NCI-H1417 treated with DMSO at 0.1 percent for 48 hours (cell line): ENCODE results near the gene TTC23.
"Not testable (repeated sequence)": the region's sequence is repeated elsewhere in the genome, so short reads cannot be mapped to it uniquely, and the experiment has no call there.

Source experiments
- DNase-seq: peaks from one replicate; lab custom pipeline; 2025; lab: John Stamatoyannopoulos, UW

The TTC23 gene

GRCh38 chr15:99250001-99250400 lies 620 bp upstream of the TTC23 start:
- no peak for DNase-seq

- DNase-seq = no peak
These were observed 1.2 kb downstream of the TTC23 start for GRCh38 chr15:99248000-99248715.

- DNase-seq = no peak
These were observed 2.3 kb downstream of the TTC23 start for GRCh38 chr15:99247062-99247461.

- no peak for DNase-seq
These were observed 5.1 kb downstream of the TTC23 start for GRCh38 chr15:99244306-99244705.

DNA sequence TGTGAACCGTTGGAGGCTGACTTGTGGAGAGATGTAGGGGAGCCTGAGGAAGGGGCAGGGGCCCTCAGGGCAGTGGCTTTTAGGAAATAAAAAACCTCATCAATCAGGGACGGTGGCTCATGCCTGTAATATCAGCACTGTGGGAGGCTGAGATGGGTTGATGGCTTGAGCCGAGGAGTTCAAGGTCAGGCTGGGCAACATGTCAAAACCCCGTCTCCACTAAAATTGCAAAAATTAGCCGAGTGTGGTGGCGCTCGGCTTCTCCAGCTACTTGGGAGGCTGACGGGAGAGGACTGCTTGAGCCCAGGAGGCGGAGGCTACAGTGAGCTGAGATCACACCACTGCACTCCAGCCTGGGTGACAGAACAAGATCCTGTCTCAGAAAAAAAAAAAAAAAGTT lies 7.6 kb downstream of the TTC23 start:
- no peak for DNase-seq

DNA sequence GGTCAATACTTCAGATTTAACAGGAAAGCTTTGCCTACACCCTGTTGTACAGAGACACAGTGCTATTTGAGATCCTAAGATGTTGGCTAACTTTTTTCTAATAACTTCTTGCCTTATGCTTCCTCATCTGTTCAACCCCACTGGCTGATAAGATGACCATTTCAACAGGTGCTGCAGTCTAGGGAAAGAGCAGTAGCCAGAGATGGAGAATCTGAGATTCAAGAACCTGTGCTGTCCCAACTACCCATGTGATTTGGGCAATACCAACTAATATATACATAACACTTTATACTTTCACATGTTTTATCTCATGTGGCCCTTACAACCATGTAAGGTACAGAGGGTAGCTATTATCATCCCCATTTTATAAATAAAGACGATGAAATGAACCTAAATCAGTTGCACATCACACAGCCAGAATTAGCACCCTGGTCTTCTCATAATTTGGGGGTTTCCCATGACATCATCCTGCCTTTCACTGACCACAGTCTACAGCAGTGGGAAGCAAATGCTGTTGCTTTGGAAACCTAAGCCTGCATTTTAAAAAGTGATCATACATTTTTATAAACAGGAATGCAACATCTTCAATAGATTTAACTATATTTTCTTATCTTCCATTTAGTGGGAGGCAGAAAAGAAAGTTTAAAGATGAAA lies 9.7 kb downstream of the TTC23 start:
- no peak for DNase-seq

- DNase-seq = no peak
These were observed 10.5 kb downstream of the TTC23 start for GRCh38 chr15:99238849-99239248.

GRCh38 chr15:99234160-99234559 lies 15.2 kb downstream of the TTC23 start:
- not testable (repeated sequence) for DNase-seq

DNA sequence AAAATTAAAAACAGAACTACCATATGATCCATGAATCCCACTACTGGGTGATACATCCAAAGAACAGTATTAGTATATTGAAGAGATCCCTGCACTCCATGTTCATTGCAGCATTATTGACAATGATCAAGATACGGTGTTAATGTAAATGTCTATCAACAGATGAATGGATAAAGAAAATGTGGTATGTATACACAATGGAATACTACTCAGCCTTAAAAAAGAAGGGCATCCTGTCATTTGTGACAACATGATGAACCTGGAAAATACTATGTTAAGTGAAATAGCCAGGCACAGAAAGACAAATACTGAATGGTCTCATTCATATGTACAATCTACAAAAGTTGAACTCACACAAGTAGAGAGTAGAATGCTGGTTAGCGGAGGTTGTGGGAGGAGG lies 16.6 kb downstream of the TTC23 start:
- no peak for DNase-seq

DNA sequence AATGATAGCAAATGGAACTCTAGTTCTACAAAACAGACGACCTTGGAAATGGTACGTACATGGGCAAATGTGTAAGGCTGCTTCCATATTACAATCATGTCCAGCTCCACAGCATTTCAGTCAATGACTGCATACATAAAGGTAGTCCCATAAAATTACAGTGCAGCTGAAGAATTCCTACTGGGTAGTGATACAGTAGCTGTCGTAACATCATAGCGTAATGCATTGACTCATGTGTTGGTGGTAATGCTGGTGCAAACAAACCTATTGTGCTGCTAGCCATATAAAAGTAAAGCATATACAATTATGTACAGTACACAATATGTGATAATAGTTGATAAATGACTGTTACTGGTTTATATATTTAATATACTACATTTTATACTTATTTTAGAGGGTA lies 18.5 kb downstream of the TTC23 start:
- no peak for DNase-seq

DNA sequence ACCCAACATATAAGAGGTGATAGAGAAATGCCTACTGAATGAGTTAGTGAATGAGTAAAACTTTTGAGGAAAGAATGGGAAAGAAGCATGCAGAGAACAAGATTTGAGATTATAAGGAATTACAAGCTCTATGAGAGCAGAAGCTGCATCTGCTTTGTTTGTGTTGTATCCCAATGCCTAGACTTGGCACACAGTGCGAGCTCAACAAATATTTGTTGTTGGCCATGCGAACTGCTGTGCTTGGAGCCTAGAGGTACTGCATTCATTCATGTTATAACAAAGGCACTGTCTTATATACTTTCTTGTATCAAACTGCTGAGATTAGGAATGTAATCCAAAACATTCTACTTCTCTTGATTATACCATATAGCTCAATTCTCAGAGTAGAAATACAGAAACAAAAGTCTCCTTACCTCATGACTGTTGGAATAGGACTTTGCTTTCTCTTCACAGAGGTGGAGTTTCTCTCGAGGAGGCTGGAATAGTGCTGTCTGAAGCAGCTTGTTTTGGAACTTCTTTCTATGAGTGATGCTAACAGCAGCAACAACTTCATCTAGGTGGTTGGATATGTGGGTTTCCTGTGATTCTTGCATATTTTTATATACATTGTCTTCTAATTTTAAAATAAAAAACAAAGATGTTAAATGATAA lies 21.1 kb downstream of the TTC23 start:
- DNase-seq = no peak

DNA sequence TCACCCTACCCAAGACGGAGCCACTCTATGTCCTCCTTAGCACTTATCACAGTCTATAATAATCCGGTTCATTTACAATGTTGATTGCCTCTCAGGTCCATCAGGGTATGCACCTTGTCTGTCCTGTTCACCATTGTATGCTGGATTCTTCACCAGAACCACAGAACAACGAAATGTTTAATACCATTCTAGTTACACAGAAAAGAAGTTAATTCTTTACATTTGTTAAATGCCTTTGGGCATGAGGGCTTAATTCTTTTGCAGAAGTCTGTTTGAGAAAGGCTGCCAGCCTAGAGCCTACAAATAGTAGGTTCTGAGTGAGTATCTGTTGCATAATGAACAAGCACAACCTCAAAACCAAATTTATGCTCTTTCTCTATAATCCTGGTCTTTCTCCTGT lies 22.6 kb downstream of the TTC23 start:
- DNase-seq = no peak

DNA sequence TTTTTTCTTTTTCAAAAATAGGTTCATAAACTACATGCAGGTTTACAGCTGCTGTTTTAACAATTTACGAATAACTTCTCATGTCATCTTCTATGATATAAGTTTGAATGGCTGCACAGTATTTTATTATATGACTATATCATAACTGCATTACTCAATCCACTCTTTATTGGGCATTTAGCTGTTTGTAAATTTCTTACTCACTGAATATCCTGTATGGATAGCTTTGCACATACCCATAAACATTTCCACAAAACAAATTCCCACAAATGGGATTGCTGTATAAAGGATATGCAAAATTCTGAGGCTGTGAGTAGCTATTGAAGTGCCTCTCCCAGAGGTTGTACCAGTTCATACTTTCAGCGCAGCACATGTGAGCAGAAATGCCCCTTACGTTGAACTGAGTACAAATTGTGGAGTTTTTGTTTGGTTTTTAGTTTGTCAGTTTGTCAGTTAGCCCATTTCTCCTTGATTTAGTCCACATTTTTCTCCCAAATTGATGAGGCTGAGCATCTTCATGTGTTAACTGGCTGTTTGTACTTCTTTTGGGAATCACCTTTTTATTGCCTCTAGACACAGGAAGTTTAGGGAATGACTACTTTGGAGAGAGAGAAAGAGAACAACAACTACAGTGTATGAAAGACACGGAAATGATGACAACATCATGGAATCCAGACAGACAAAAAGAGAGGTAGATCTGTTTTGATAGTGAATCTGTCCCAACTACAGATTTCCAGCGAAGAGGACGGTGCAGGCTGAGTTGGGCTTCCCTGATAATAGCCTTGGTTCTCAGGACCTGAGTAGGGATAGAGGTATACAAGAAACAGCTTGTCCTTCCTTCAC lies 24.8 kb downstream of the TTC23 start:
- DNase-seq = no peak

GRCh38 chr15:99213187-99213811 lies 36.1 kb downstream of the TTC23 start:
- no peak for DNase-seq

DNA sequence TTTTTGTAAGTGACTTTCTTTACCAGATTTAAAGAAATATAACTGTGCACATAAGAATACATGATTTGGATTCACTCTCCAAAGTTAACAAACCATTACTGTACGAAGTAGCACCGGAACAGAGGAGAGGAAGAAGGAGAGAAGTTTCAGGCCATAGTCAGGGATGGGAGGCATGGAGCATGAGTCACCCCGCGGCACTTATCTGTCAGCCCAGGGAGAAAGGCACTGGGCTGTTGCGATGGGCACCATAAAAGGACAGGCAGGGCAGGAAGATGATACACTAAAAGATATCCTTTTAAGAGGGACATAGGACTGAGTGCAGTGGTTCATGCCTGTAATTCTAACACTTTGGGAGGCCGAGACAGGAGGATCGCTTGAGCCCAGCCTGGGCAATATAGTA lies 37.0 kb downstream of the TTC23 start:
- DNase-seq = no peak

- no peak for DNase-seq
These were observed 37.5 kb downstream of the TTC23 start for GRCh38 chr15:99211926-99212325.

DNA sequence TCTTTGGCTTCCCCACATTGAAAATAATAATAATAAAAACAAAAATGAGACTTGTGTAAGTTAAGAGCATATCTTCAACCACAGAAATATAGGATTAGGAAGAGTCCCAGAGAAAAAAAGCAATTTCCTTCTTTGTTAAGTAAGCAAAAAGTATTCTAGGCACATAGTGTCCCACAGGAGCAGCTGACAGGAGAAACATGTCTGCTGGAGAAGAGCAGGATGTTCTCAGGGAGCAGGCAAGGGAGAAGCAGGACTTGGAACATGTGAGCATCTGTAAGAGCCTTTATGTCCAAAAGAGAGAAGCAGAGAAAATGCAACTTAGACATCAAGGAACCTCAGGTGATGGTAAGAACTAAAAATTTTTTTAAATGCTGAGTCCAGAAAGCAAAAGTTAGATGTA lies 39.0 kb downstream of the TTC23 start:
- no peak for DNase-seq

GRCh38 chr15:99209326-99209725 lies 40.1 kb downstream of the TTC23 start:
- no peak for DNase-seq

DNA sequence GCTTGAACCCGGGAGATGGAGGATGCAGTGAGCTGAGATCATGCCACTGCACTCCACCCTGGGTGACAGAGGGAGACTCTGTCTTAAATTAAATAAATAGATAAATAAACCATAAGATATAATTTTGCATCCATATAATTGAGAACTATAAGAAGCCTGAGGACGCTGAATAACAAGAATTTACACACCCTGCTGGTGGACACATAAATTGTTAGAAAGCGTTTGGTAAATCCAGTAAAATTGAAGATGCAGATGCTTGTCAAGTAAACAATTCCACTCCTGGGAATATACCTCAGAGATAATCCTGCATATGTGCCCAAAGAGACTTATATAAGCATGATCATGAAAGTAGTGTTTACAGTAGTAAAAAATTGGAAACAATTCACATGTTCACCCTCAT lies 41.7 kb downstream of the TTC23 start:
- no peak for DNase-seq

DNA sequence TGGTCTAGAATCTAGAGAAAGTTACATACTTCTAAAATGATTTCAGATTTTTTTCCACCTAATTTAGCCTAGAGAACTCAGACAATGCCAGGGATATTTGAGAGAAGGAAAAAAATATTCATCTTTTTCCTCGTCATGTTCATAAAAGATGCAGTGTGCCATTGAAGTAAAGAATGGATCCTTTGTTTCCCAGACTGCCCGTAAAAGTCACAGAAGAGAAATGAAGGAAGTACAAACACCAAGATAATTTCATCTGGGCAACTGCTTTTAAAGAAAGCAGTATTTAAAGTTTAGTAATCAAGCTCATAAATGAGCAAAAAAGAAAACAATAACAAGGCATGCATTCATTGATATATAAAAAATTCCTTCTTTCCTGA lies 47.2 kb downstream of the TTC23 start:
- DNase-seq = no peak

GRCh38 chr15:99201408-99202175 lies 47.8 kb downstream of the TTC23 start:
- no peak for DNase-seq
